Glutamatergic neuron (in vitro differentiated cells): ENCODE data around the gene TMEM119. TPM values are rescaled to one million over a fixed set of nuclear protein-coding genes. Genes with fewer than 3 reads are reported as not detected.
A peak's percentile ranks its signal among the peaks of the same experiment; 100 is the strongest.
"Not testable (repeated sequence)": the region's sequence is repeated elsewhere in the genome, so short reads cannot be mapped to it uniquely, and the experiment has no call there.

ENCODE experiments used
- DNase-seq: peaks from one replicate; pipeline ENCODE4 v3.0.0; 2022
- H3K27ac Mint-ChIP-seq: one replicate; pipeline ENCODE4 v1.8.0; 2020; ENCODE audit warnings: mild to moderate bottlenecking, mixed read lengths, inconsistent platforms; ENCODE audit not compliant: unreplicated experiment
- H3K27me3 Mint-ChIP-seq: one replicate; pipeline ENCODE4 v1.8.0; 2020; ENCODE audit warnings: mild to moderate bottlenecking, moderate library complexity, mixed read lengths, inconsistent platforms; ENCODE audit not compliant: unreplicated experiment
- H3K36me3 Mint-ChIP-seq: one replicate; pipeline ENCODE4 v1.8.0; 2020; ENCODE audit warnings: mild to moderate bottlenecking, mixed read lengths, inconsistent platforms; ENCODE audit not compliant: unreplicated experiment
- H3K4me1 Mint-ChIP-seq: one replicate; pipeline ENCODE4 v1.8.0; 2020; ENCODE audit warnings: mild to moderate bottlenecking, low read depth, mixed read lengths, inconsistent platforms; ENCODE audit not compliant: unreplicated experiment
- H3K4me3 Mint-ChIP-seq: one replicate; pipeline ENCODE4 v1.8.0; 2020; ENCODE audit warnings: mild to moderate bottlenecking, mixed read lengths, inconsistent platforms; ENCODE audit not compliant: unreplicated experiment
- H3K9me3 Mint-ChIP-seq: one replicate; pipeline ENCODE4 v1.8.0; 2020; ENCODE audit warnings: mild to moderate bottlenecking, moderate library complexity, mixed read lengths, inconsistent platforms; ENCODE audit not compliant: unreplicated experiment
- total RNA-seq: library from RNA; stranded (reverse); fragmentation: NEBNext Ultra II Directional; extraction: Animal tissue kit (Norgen Biotek cat#: 25700); gene quantifications from one replicate; pipeline ENCODE4 v1.2.1, GENCODE V29; 2021; ENCODE audit not compliant: unreplicated experiment
- TF ChIP-seq, protein P1 (sequence below): fragments of 200-600 bp; sonication (generic); IDR thresholded peaks from one replicate; pipeline ENCODE4 v1.5.0; 2021; ENCODE audit not compliant: partially characterized antibody, unreplicated experiment

TMEM119 gene
- total RNA-seq, 1 donor from 2014 or later, result 0.15 TPM

DNA sequence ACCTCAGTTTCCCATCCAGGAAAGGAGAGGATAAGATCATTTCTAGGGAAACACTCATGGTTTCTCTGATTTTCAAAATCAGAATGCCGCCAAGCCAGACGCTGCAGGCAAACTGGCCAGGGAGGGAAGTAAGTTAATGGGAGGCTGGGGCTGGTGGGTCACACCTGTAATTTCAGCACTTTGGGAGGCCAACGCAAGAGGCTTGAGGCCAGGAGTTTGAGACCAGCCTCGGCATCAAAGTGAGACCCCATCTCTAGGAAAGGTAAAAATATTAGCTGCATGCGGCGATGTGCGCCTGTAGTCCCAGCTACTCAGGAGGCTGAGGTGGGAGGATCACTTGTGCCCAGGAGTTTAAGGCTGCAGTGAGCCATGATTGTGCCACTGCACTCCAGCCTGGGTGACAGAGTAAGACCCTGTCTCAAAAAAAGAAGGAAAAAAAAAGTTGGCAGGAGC lies 35.2 kb upstream of the TMEM119 start:
- no peak for DNase-seq
- Mint-ChIP-seq H3K27me3 (peaks cover 2% of the 10 kb centered on the region), H3K4me1 (peaks cover 21% of the 10 kb centered on the region), H3K9me3 (peaks cover 6% of the 10 kb centered on the region), H3K27ac (no peak overlapping the region), H3K36me3 (no peaks in the 10 kb centered on the region), H3K4me3 (no peak overlapping the region)
- TF ChIP-seq, protein P1, sequence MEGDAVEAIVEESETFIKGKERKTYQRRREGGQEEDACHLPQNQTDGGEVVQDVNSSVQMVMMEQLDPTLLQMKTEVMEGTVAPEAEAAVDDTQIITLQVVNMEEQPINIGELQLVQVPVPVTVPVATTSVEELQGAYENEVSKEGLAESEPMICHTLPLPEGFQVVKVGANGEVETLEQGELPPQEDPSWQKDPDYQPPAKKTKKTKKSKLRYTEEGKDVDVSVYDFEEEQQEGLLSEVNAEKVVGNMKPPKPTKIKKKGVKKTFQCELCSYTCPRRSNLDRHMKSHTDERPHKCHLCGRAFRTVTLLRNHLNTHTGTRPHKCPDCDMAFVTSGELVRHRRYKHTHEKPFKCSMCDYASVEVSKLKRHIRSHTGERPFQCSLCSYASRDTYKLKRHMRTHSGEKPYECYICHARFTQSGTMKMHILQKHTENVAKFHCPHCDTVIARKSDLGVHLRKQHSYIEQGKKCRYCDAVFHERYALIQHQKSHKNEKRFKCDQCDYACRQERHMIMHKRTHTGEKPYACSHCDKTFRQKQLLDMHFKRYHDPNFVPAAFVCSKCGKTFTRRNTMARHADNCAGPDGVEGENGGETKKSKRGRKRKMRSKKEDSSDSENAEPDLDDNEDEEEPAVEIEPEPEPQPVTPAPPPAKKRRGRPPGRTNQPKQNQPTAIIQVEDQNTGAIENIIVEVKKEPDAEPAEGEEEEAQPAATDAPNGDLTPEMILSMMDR, result no peak

DNA sequence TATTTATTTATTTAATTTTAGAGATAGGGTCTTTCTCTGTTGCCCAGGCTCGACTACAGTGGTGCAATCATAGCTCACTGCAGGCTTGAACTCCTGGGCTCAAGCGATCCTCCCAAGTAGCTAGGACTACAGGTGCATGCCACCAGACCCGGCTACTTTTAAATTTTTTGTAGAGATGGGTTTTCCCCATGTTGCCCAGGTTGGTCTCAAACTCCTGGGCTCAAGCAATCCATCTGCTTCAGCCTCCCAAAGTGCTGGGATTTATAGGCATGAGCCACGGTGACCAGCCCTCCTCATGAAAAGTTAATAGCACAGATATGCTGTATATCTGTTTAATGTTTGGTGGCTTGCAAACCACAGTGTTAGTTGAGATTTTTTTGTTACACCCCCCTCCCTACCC lies 33.4 kb upstream of the TMEM119 start:
- not testable (repeated sequence) for H3K9me3 Mint-ChIP-seq, H3K27me3 Mint-ChIP-seq, H3K27ac Mint-ChIP-seq, H3K4me3 Mint-ChIP-seq, H3K36me3 Mint-ChIP-seq, DNase-seq
- H3K4me1 Mint-ChIP-seq, result peaks cover 16% of the 10 kb centered on the region

DNA sequence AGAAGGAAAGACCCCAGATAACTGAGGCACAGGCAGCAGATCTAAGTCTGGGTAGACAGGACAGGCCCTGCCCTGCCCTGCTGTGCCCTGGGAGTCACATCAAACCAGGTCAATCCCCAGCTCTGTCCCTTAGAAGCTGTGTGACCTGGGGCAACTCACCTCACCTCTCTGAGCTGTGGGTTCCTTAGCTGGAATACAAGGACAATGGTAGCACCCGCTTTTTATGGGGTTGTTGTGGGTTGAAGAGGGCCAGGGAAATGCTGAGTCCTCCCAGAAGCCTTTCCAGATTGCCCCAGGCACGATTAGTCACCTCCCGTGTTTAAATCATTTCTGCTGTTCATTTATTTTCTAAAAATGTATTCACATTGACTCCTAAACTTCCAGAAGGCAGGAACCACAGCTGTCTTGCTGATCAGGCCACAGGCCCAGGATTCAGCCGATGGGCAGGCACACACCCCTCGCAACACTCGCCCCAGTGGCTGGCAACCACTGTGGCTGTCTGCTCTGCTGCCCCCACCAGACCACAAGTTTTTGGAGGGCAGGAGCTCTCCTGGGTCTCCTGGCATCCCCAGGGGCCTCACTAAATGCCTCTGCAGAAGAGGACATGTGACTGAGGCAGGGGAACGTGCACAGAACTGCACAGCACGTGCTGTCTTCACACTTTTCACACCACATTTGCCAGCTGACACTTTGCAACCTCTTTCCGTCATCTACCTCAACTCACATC lies 32.8 kb upstream of the TMEM119 start:
- Mint-ChIP-seq H3K4me1 (peaks cover 14% of the 10 kb centered on the region), H3K9me3 (peaks cover 4% of the 10 kb centered on the region), H3K27me3 (peaks cover 2% of the 10 kb centered on the region), H3K27ac (peak overlapping the region; percentile 33), H3K4me3 (no peak overlapping the region), H3K36me3 (no peaks in the 10 kb centered on the region)
- TF ChIP-seq, protein P1, result no peak
- DNase-seq, result no peak

DNA sequence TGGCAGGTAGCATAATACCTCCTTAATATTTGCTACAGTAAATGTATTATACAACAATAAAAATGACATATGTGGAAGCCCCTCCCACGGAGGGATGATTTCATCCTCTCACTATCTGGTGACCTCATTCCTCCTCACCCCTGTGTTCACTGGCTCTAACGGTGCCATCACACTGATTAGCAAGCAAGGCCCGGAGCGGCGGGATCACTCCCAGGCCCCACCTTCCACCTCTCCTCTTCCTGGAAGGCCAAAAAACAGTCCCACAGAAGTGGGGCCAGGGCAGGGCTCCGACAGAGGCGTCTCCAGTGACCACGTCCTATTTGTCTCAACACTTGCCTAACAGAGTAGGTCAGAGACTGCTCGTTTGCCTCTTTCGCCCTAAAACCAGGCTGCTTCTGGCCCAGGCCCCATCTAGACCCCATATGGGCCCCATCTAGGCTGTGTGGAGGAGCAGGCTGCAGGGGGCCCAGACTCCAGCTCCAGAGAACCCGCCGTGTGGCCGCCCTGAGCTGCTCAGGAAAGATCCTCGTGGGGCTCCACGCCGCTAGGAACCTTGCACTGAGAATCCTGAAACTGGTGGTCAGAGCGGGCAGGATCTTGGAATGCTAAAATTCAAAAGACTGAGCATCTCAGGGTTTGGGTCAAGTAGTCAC lies 32.1 kb upstream of the TMEM119 start:
- peak; percentile 55 for DNase-seq
- Mint-ChIP-seq H3K4me3 (no peak overlapping the region), H3K4me1 (peaks cover 14% of the 10 kb centered on the region), H3K36me3 (no peaks in the 10 kb centered on the region), H3K9me3 (peaks cover 4% of the 10 kb centered on the region), H3K27me3 (peaks cover 2% of the 10 kb centered on the region), H3K27ac (peak overlapping the region; percentile 33)
- TF ChIP-seq, protein P1, result no peak

DNA sequence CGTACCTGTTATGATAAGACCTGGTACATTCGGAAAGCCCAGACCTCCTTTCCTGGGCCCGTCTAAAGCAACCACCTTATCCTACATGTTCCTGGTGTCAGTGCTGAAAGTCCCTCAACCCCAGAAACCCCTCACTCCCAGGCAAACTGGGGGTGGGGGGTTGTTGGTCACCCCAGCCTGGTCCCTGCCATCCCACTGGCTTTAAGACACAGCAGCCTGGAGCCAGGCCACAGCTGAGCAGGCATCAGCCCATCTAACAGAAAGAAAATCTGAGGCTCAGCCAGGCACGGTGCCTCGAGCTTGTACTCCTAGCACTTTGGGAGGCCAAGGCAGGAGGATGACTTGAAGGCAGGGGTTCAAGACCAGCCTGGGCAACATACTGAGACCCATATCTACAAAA lies 31.3 kb upstream of the TMEM119 start:
- TF ChIP-seq, protein P1, result no peak
- no peak for DNase-seq
- peaks cover 10% of the 10 kb centered on the region for H3K4me1 Mint-ChIP-seq
- no peak overlapping the region for H3K4me3 Mint-ChIP-seq
- no peak overlapping the region for H3K27ac Mint-ChIP-seq
- H3K9me3 Mint-ChIP-seq, result peaks cover 4% of the 10 kb centered on the region
- peaks cover 2% of the 10 kb centered on the region for H3K27me3 Mint-ChIP-seq
- H3K36me3 Mint-ChIP-seq, result no peaks in the 10 kb centered on the region
